ENCODE measurements around the gene STRADA.

The STRADA gene

GRCh38 chr17:63701456-63701820 lies 40.2 kb downstream of the STRADA start:
- TF ChIP-seq FOXP2 (optimal IDR thresholded peaks at IDR 0.05; ENCODE audit: borderline replicate concordance, extremely low read depth, extremely low read length, insufficient read depth), result no peak
- TF ChIP-seq SIN3A (IDR thresholded peaks at IDR 0.05; ENCODE audit: borderline replicate concordance, insufficient read depth, low read length), result no peak
- no peak for TF ChIP-seq TAF1 (IDR thresholded peaks at IDR 0.05; ENCODE audit: borderline replicate concordance, insufficient read depth, low read length)

- TF ChIP-seq REST (IDR thresholded peaks at IDR 0.05; ENCODE audit: insufficient read depth in 1 of 2, low read depth in 2 of 2, low read length in 2 of 2) (no peak), FOXP2 (optimal IDR thresholded peaks at IDR 0.05; ENCODE audit: borderline replicate concordance, extremely low read depth, extremely low read length, insufficient read depth) (no peak), SIN3A (IDR thresholded peaks at IDR 0.05; ENCODE audit: borderline replicate concordance, insufficient read depth, low read length) (no peak), POLR2AphosphoS5 (IDR thresholded peaks at IDR 0.05; ENCODE audit: low read depth, low read length) (no peak)
Measured at GRCh38 chr17:63700528-63701455, 40.8 kb downstream of the STRADA start.

GRCh38 chr17:63699638-63700527 lies 41.7 kb downstream of the STRADA start, which contains the start of gene LIMD2:
TSS of gene LIMD2 (minus strand) at chr17:63700125. CDS start at chr17:63699298, 827 bp downstream.
- TF ChIP-seq SIN3A (IDR thresholded peaks at IDR 0.05; ENCODE audit: borderline replicate concordance, insufficient read depth, low read length), result no peak
- TF ChIP-seq POLR2AphosphoS5 (IDR thresholded peaks at IDR 0.05; ENCODE audit: low read depth, low read length), result 0 out of 2 replicates have a peak, but pooled peaks have one; percentile 34
- TF ChIP-seq REST (IDR thresholded peaks at IDR 0.05; ENCODE audit: insufficient read depth in 1 of 2, low read depth in 2 of 2, low read length in 2 of 2), result peak; percentile 69 to 77; a peak in 3 of 4 replicates
- TF ChIP-seq FOXP2 (optimal IDR thresholded peaks at IDR 0.05; ENCODE audit: borderline replicate concordance, extremely low read depth, extremely low read length, insufficient read depth), result no peak

GRCh38 chr17:63698886-63699637 lies 42.5 kb downstream of the STRADA start:
- TF ChIP-seq REST (IDR thresholded peaks at IDR 0.05; ENCODE audit: insufficient read depth in 1 of 2, low read depth in 2 of 2, low read length in 2 of 2), result no peak
- TF ChIP-seq SIN3A (IDR thresholded peaks at IDR 0.05; ENCODE audit: borderline replicate concordance, insufficient read depth, low read length), result no peak
- peak; percentile 47 for TF ChIP-seq FOXP2 (optimal IDR thresholded peaks at IDR 0.05; ENCODE audit: borderline replicate concordance, extremely low read depth, extremely low read length, insufficient read depth)

GRCh38 chr17:63698381-63698885 lies 43.2 kb downstream of the STRADA start:
- TF ChIP-seq POLR2AphosphoS5 (IDR thresholded peaks at IDR 0.05; ENCODE audit: low read depth, low read length), result no peak
- TF ChIP-seq FOXP2 (optimal IDR thresholded peaks at IDR 0.05; ENCODE audit: borderline replicate concordance, extremely low read depth, extremely low read length, insufficient read depth), result no peak
- TF ChIP-seq SIN3A (IDR thresholded peaks at IDR 0.05; ENCODE audit: borderline replicate concordance, insufficient read depth, low read length), result no peak
- no peak for TF ChIP-seq REST (IDR thresholded peaks at IDR 0.05; ENCODE audit: insufficient read depth in 1 of 2, low read depth in 2 of 2, low read length in 2 of 2)
- TF ChIP-seq TAF1 (IDR thresholded peaks at IDR 0.05; ENCODE audit: borderline replicate concordance, insufficient read depth, low read length), result no peak

Measured in PFSK-1 (cell line).